Hepatocyte (in vitro differentiated cells): Measurements from ENCODE around the gene MS4A6A. TPM values are rescaled to one million over a fixed set of nuclear protein-coding genes. Genes with fewer than 3 reads are reported as not detected.

Source experiments
- DNase-seq: peaks from one replicate; pipeline ENCODE4 v3.0.0-alpha.2; 2016; ENCODE audit warnings: low spot score
- H2AFZ ChIP-seq: fragments of 200-600 bp; sonication (generic); 2 replicates; pipeline ENCODE4 v1.6.0; 2016; ENCODE audit warnings: antibody characterized with exemption, mild to moderate bottlenecking
- H3K27ac ChIP-seq: fragments of 200-600 bp; sonication (generic); 2 replicates; pipeline ENCODE4 v1.5.1; 2016; ENCODE audit warnings: mild to moderate bottlenecking
- H3K27me3 ChIP-seq: fragments of 200-600 bp; sonication (generic); 2 replicates; pipeline ENCODE4 v1.6.1; 2016
- H3K36me3 ChIP-seq: fragments of 200-600 bp; sonication (generic); replicated peaks from 2 replicates; pipeline ENCODE4 v1.5.1; 2016; ENCODE audit warnings: low read depth; ENCODE audit not compliant: insufficient read depth
- H3K4me1 ChIP-seq: fragments of 200-600 bp; sonication (generic); 2 replicates; pipeline ENCODE4 v1.5.1; 2016; ENCODE audit warnings: mild to moderate bottlenecking, moderate library complexity; ENCODE audit not compliant: insufficient read depth
- H3K4me2 ChIP-seq: fragments of 200-600 bp; sonication (generic); 2 replicates; pipeline ENCODE4 v1.6.0; 2016
- H3K4me3 ChIP-seq: fragments of 200-600 bp; sonication (generic); 2 replicates; pipeline ENCODE4 v1.5.1; 2016; ENCODE audit warnings: mild to moderate bottlenecking
- H3K79me2 ChIP-seq: fragments of 200-600 bp; sonication (generic); 2 replicates; pipeline ENCODE4 v1.6.0; 2017; ENCODE audit warnings: mild to moderate bottlenecking
- H3K9me2 ChIP-seq: fragments of 200-600 bp; sonication (generic); replicated peaks from 2 replicates; pipeline ENCODE4 v1.6.0; 2017; ENCODE audit warnings: mild to moderate bottlenecking; ENCODE audit not compliant: insufficient read depth
- H3K9me3 ChIP-seq: fragments of 200-600 bp; sonication (generic); 2 replicates; pipeline ENCODE4 v1.5.1; 2016; ENCODE audit warnings: low read depth, mild to moderate bottlenecking
- H4K20me1 ChIP-seq: fragments of 200-600 bp; sonication (generic); 2 replicates; pipeline ENCODE4 v1.6.0; 2016; ENCODE audit warnings: mild to moderate bottlenecking; ENCODE audit not compliant: insufficient read depth, poor library complexity, severe bottlenecking
- CTCF ChIP-seq: fragments of 200-600 bp; sonication (generic); IDR thresholded peaks from 2 replicates; pipeline ENCODE4 v1.5.1; 2016; ENCODE audit warnings: antibody characterized with exemption, mild to moderate bottlenecking; ENCODE audit not compliant: poor library complexity
- EZH2 ChIP-seq: fragments of 200-600 bp; sonication (generic); IDR thresholded peaks from 2 replicates; pipeline ENCODE4 v1.6.1; 2016; ENCODE audit warnings: antibody characterized with exemption, mild to moderate bottlenecking, borderline replicate concordance
- EZH2phosphoT487 ChIP-seq: fragments of 200-600 bp; sonication (generic); IDR thresholded peaks from one replicate; pipeline ENCODE4 v1.6.1; 2018; ENCODE audit warnings: antibody characterized with exemption, mild to moderate bottlenecking, low read depth, moderate library complexity; ENCODE audit not compliant: unreplicated experiment, severe bottlenecking
- WGBS: methylation state at CpG from one replicate; pipeline ENCODE4 v1.1.6; 2016; ENCODE audit warnings: low lambda C conversion rate; ENCODE audit errors: missing lambda C conversion rate; 5-methylcytosine and 5-hydroxymethylcytosine counted together
- polyA plus RNA-seq: library from polyadenylated mRNA; unstranded; fragments of >200 nt; fragmentation: Nextera tagmentation; extraction: Ambion mirVana; gene quantifications from 2 replicates; pipeline ENCODE4 v1.2.1, GENCODE V29; 2016
- total RNA-seq: library from RNA; depleted of rRNA; stranded (reverse); fragments of >200 nt; gene quantifications from 2 replicates; pipeline ENCODE4 v1.2.3, GENCODE V29; 2014

The MS4A6A gene
- total and polyA plus RNA-seq, 2 experiments from 2014 or later = 1.4 to 6.2 TPM

GRCh38 chr11:60175860-60176275 is 7.0 kb downstream of the MS4A6A start:
- Histone ChIP-seq H4K20me1 (no peaks in the 10 kb centered on the region), H3K9me2 (no peaks in the 10 kb centered on the region), H3K36me3 (no peaks in the 10 kb centered on the region), H3K4me1 (no peaks in the 10 kb centered on the region), H3K27ac (no peak overlapping the region), H3K79me2 (no peaks in the 10 kb centered on the region), H3K9me3 (no peaks in the 10 kb centered on the region), H3K4me3 (no peak overlapping the region), H3K27me3 (no peaks in the 10 kb centered on the region), H2AFZ (no peak overlapping the region), H3K4me2 (no peak overlapping the region)
- WGBS = 87% methylated on average over 5 of the region's 5 CpGs
- no peak for TF ChIP-seq CTCF
- TF ChIP-seq EZH2 = no peak
- TF ChIP-seq EZH2phosphoT487 = no peak
- DNase-seq = no peak

GRCh38 chr11:60172011-60172410 is 10.9 kb downstream of the MS4A6A start:
- no peak overlapping the region for H2AFZ ChIP-seq

GRCh38 chr11:60170566-60170965 is 12.3 kb downstream of the MS4A6A start:
- Histone ChIP-seq H3K4me2 (no peak overlapping the region), H3K36me3 (no peaks in the 10 kb centered on the region), H3K27me3 (no peaks in the 10 kb centered on the region), H2AFZ (no peak overlapping the region), H3K79me2 (no peaks in the 10 kb centered on the region), H4K20me1 (no peaks in the 10 kb centered on the region), H3K9me3 (no peaks in the 10 kb centered on the region), H3K4me1 (no peaks in the 10 kb centered on the region), H3K9me2 (no peaks in the 10 kb centered on the region), H3K4me3 (no peak overlapping the region), H3K27ac (no peak overlapping the region)
- TF ChIP-seq EZH2phosphoT487 (no peak), CTCF (no peak), EZH2 (no peak)
- 93% methylated on average over 1 of the region's 1 CpG for WGBS
- no peak for DNase-seq

More at GRCh38 chr11:60172011-60172410, 10.9 kb downstream of the MS4A6A start:
- Histone ChIP-seq H3K36me3 (no peaks in the 10 kb centered on the region), H3K27me3 (no peaks in the 10 kb centered on the region), H3K4me1 (no peaks in the 10 kb centered on the region), H3K9me3 (no peaks in the 10 kb centered on the region), H3K27ac (no peak overlapping the region), H3K4me2 (no peak overlapping the region), H3K4me3 (no peak overlapping the region), H3K79me2 (no peaks in the 10 kb centered on the region), H4K20me1 (no peaks in the 10 kb centered on the region), H3K9me2 (no peaks in the 10 kb centered on the region)
- no peak for DNase-seq
- TF ChIP-seq CTCF = no peak
- TF ChIP-seq EZH2 = no peak
- no peak for TF ChIP-seq EZH2phosphoT487

GRCh38 chr11:60169264-60169915 is 13.5 kb downstream of the MS4A6A start:
- no peak overlapping the region for H3K27ac ChIP-seq
- DNase-seq = no peak

More at GRCh38 chr11:60169264-60169915, 13.5 kb downstream of the MS4A6A start:
- 80% methylated on average over 6 of the region's 6 CpGs for WGBS
- H2AFZ ChIP-seq = no peak overlapping the region
- no peak overlapping the region for H3K4me2 ChIP-seq
- no peaks in the 10 kb centered on the region for H4K20me1 ChIP-seq
- H3K27me3 ChIP-seq = no peaks in the 10 kb centered on the region
- no peaks in the 10 kb centered on the region for H3K79me2 ChIP-seq
- H3K9me3 ChIP-seq = no peaks in the 10 kb centered on the region
- peak; percentile 29 for TF ChIP-seq CTCF
- no peak for TF ChIP-seq EZH2phosphoT487
- no peak for TF ChIP-seq EZH2
- no peaks in the 10 kb centered on the region for H3K9me2 ChIP-seq
- no peaks in the 10 kb centered on the region for H3K4me1 ChIP-seq
- H3K36me3 ChIP-seq = no peaks in the 10 kb centered on the region
- H3K4me3 ChIP-seq = no peak overlapping the region
